Natural killer cell (primary cell): ENCODE measurements around the gene MAN2B2. TPM values are rescaled to one million over a fixed set of nuclear protein-coding genes. Genes with fewer than 3 reads are reported as not detected.

Experiments used
- ATAC-seq, 3 donors: fragments of 150-1000 bp in 2 of 3; fragments of 200-7000 bp in 1 of 3; cut with Tn5 transposase; 1 replicate in 1 of 3; 2 replicates in 2 of 3; pipeline ENCODE4 v1.10.0; 2021; ENCODE audit warnings: mild to moderate bottlenecking in 2 of 3, moderate library complexity in 2 of 3
- DNase-seq, 2 donors: peaks; one replicate each; pipeline versions ENCODE4 v3.0.0 to v3.0.0-alpha.2; 2013 to 2021; ENCODE audit warnings: mixed read lengths in 1 of 2
- H3K27ac ChIP-seq: one replicate; pipeline ENCODE4 v1.5.1; 2013; ENCODE audit warnings: mild to moderate bottlenecking, low read length
- H3K27me3 ChIP-seq: one replicate; pipeline ENCODE4 v1.6.1; 2013; ENCODE audit warnings: low read length; ENCODE audit not compliant: control insufficient read depth, insufficient read depth
- H3K36me3 ChIP-seq: one replicate; pipeline ENCODE4 v1.6.1; 2013; ENCODE audit warnings: low read length; ENCODE audit not compliant: control insufficient read depth, insufficient read depth
- H3K4me1 ChIP-seq: one replicate; pipeline ENCODE4 v1.6.1; 2013; ENCODE audit warnings: low read length; ENCODE audit not compliant: control insufficient read depth, insufficient read depth
- H3K4me3 ChIP-seq: one replicate; pipeline ENCODE4 v1.5.1; 2013; ENCODE audit warnings: low read length
- H3K9me3 ChIP-seq: one replicate; pipeline ENCODE4 v1.6.1; 2013; ENCODE audit warnings: low read length; ENCODE audit not compliant: control insufficient read depth, insufficient read depth
- H3K27ac Mint-ChIP-seq, 2 donors: one replicate each; pipeline ENCODE4 v1.8.0; 2022; ENCODE audit warnings: mild to moderate bottlenecking in 2 of 2, mixed read lengths in 2 of 2, moderate library complexity in 1 of 2
- H3K27me3 Mint-ChIP-seq, 2 donors: one replicate each; pipeline ENCODE4 v1.8.0; 2022; ENCODE audit warnings: low read depth in 2 of 2, mixed read lengths in 2 of 2
- H3K36me3 Mint-ChIP-seq: one replicate; pipeline ENCODE4 v1.8.0; 2022; ENCODE audit warnings: mixed read lengths
- H3K4me1 Mint-ChIP-seq, 2 donors: one replicate each; pipeline ENCODE4 v1.8.0; 2022; ENCODE audit warnings: mixed read lengths in 2 of 2
- H3K4me3 Mint-ChIP-seq: one replicate; pipeline ENCODE4 v1.8.0; 2022; ENCODE audit warnings: mild to moderate bottlenecking, moderate library complexity, mixed read lengths
- H3K9me3 Mint-ChIP-seq, 2 donors: one replicate each; pipeline ENCODE4 v1.8.0; 2022; ENCODE audit warnings: mixed read lengths in 2 of 2
- WGBS: methylation state at CpG from one replicate; pipeline ENCODE4 v1.1.7; 2013; ENCODE audit warnings: missing lambda C conversion rate; ENCODE audit not compliant: insufficient coverage; 5-methylcytosine and 5-hydroxymethylcytosine counted together
- intact Hi-C: fragments of 100-400 bp; cut with micrococcal nuclease; formaldehyde crosslinking; loops from one replicate; pipeline ENCODE4 v1.14.2; 2022
- total RNA-seq, 4 donors: library from RNA; stranded (reverse); fragments of 120-200 nt in 1 of 4; gene quantifications; one replicate each; pipeline versions ENCODE4 v1.2.3 to v1.2.4, GENCODE V29; 2013 to 2022
- TF ChIP-seq, protein P1 (sequence below): fragments of 200-600 bp; IDR thresholded peaks from one replicate; pipeline ENCODE4 v1.8.0; 2022; ENCODE audit warnings: antibody characterized with exemption

The MAN2B2 gene
- total RNA-seq, 3 donors from 2014 or later (not counting 1 experiment from before 2014, with no cell fraction given): 34.5 to 47.8 (median 39.0) TPM

DNA sequence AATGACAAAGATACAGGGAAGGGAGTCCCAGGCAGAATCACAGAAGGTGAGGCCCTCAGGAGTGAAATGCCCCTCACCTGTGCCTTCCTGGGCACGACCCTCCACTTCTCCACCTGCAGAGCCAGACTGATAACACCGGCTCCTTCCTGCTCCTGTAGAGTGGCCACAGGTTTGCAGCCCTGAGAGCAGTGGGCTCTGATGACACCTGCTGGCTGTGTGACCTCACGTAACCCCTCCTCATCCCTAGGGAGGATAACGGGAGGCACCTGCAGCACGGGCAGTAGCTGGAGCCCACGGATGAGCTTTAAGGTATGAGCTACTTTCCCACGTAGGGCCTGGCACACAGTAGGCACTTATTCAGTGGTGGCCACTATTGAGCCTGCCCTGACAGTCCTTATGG lies 25.5 kb upstream of the MAN2B2 start:
- no peaks in the 10 kb centered on the region for H3K9me3 ChIP-seq
- TF ChIP-seq, protein P1, sequence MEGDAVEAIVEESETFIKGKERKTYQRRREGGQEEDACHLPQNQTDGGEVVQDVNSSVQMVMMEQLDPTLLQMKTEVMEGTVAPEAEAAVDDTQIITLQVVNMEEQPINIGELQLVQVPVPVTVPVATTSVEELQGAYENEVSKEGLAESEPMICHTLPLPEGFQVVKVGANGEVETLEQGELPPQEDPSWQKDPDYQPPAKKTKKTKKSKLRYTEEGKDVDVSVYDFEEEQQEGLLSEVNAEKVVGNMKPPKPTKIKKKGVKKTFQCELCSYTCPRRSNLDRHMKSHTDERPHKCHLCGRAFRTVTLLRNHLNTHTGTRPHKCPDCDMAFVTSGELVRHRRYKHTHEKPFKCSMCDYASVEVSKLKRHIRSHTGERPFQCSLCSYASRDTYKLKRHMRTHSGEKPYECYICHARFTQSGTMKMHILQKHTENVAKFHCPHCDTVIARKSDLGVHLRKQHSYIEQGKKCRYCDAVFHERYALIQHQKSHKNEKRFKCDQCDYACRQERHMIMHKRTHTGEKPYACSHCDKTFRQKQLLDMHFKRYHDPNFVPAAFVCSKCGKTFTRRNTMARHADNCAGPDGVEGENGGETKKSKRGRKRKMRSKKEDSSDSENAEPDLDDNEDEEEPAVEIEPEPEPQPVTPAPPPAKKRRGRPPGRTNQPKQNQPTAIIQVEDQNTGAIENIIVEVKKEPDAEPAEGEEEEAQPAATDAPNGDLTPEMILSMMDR: no peak
- Mint-ChIP-seq H3K4me3 (no peak overlapping the region), H3K27me3 (peaks cover 30 to 67% of the 10 kb centered on the region in 2 donors), H3K9me3 (peaks cover 0 to 2% of the 10 kb centered on the region in 2 donors), H3K36me3 (no peaks in the 10 kb centered on the region), H3K4me1 (peaks cover 5 to 7% of the 10 kb centered on the region in 2 donors), H3K27ac (no peak overlapping the region)
- no peaks in the 10 kb centered on the region for H3K4me1 ChIP-seq
- no peaks in the 10 kb centered on the region for H3K36me3 ChIP-seq
- no peak for DNase-seq
- H3K4me3 ChIP-seq: no peak overlapping the region
- no peak overlapping the region for H3K27ac ChIP-seq
- ATAC-seq: no peak
- intact Hi-C loops: loop anchor here (5.0 kb wide), 1 partner anchor 297 kb away; no protein-coding TSS in a partner anchor
- peaks cover 5% of the 10 kb centered on the region for H3K27me3 ChIP-seq
- WGBS: 44% methylated on average over 7 of the region's 7 CpGs

DNA sequence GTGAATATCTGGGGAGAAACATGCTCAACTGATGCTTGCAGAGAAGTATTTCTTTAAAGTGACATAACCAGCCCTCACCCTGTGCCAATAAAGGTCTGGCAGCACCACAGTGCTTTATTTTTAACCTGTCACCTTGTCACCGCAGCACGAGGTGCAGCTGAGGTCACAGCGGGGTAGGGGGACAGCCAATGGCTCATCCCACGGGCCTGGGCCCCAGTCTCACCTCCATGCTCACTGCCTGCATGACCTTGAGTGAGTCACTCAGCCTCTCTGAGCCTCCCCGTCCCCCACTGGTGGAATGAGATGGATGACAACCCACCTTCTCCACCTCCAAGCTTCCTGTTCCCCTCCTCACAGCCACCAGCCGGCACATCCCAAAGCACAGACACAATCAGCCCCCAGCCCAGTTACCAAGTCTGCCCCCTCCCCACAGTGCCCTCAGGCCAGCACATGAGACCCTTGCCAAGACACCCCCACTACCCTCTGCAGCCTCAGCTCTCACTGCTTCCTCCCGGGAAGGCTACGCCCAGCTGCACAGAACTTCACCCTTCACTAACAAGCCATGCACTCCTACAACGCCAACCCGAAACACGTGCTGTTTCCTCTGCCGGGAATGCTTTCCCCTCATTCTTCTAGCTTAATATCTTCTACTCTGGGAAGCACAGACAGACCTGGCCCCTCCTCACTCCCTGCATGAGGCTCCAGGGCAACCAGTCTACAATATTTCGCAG lies 24.9 kb upstream of the MAN2B2 start:
- Mint-ChIP-seq H3K27ac (no peak overlapping the region), H3K36me3 (no peaks in the 10 kb centered on the region), H3K4me1 (peaks cover 5 to 7% of the 10 kb centered on the region in 2 donors), H3K4me3 (no peak overlapping the region), H3K27me3 (peaks cover 30 to 67% of the 10 kb centered on the region in 2 donors), H3K9me3 (peaks cover 0 to 2% of the 10 kb centered on the region in 2 donors)
- Histone ChIP-seq H3K4me1 (no peaks in the 10 kb centered on the region), H3K27ac (no peak overlapping the region), H3K36me3 (no peaks in the 10 kb centered on the region), H3K27me3 (peaks cover 5% of the 10 kb centered on the region), H3K4me3 (no peak overlapping the region), H3K9me3 (no peaks in the 10 kb centered on the region)
- WGBS: 70% methylated on average over 13 of the region's 13 CpGs
- intact Hi-C loops: loop anchor here (5.0 kb wide), 1 partner anchor 298 kb away; no protein-coding TSS in a partner anchor
- ATAC-seq (no peak), DNase-seq (no peak)
- TF ChIP-seq, protein P1: no peak

DNA sequence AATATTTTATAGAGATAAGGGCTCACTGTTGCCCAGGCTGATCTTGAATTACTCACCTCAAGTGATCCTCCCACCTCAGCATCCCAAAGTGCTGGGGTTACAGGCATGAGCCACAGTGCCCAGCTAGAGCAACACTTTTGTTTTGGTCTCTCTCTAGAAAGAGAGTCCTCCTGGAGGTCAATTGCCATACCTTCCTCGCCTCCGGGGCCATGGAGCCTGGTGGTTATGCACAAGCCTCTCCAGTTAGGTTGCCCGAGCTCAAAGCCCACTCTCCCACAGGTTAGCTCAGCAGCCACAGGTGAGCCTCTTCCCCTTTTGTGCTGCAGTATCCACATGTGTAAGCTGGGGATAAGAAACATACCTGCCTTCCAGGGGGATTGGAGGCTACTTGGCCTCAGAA lies 24.2 kb upstream of the MAN2B2 start:
- Mint-ChIP-seq H3K9me3 (peaks cover 0 to 2% of the 10 kb centered on the region in 2 donors), H3K27me3 (peaks cover 30 to 68% of the 10 kb centered on the region in 2 donors), H3K27ac (no peak overlapping the region), H3K4me3 (no peak overlapping the region), H3K4me1 (peaks cover 5 to 7% of the 10 kb centered on the region in 2 donors), H3K36me3 (no peaks in the 10 kb centered on the region)
- Histone ChIP-seq H3K4me1 (no peaks in the 10 kb centered on the region), H3K36me3 (no peaks in the 10 kb centered on the region), H3K9me3 (no peaks in the 10 kb centered on the region), H3K4me3 (no peak overlapping the region), H3K27ac (no peak overlapping the region), H3K27me3 (peaks cover 5% of the 10 kb centered on the region)
- intact Hi-C loops: no loop called here
- WGBS: 82% methylated on average over 3 of the region's 3 CpGs
- TF ChIP-seq, protein P1: no peak
- no peak for ATAC-seq
- DNase-seq: no peak
